ENCODE data around the gene CPEB3.
"Not testable (repeated sequence)": the region's sequence is repeated elsewhere in the genome, so short reads cannot be mapped to it uniquely, and the experiment has no call there.

The CPEB3 gene

DNA sequence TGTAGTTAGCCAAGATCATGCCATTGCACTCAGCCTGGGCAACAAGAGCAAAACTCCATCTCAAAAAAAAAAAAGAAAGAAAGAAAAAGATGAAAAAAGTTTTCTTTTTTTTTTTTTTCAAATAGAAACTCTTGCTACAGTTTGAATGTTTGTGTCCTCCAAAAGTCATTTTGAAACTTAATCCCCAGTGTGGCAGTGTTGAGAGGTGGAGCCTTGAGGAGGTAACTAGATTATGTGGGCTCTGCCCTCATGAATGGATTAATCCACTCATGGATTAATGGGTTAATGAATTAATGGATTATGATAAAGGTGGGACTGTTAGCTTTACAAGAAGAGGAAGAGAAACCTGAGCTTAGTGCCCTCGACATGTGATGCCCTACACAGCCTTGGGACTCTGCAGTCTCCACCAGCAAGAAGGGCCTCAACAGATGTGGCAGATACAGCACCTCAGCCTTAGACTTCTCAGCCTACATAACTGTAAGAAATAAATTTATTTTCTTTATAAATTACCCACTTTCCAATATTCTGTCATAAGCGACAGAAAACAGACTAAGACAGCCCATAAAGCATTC, 25.1 kb downstream of the CPEB3 start:
- DNase-seq = no peak

DNA sequence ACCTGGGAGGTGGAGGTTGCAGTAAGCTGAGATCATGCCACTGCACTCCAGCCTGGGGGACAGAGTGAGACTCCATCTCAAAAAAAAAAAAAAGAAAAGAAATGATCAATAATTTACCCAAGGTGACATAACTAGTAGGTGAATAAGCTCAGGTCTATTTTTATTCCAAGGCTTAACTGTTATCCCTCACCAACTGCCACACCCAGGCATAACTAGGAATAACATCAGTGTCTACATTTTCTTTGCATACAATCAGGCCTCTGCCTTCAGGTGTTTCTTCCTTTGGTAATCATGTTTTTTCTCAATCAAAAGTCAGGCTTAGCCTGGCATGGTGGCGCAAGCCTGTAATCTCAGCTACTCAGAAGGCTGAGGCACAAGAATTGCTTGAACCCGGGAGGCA, 26.6 kb downstream of the CPEB3 start:
- no peak for DNase-seq

DNA sequence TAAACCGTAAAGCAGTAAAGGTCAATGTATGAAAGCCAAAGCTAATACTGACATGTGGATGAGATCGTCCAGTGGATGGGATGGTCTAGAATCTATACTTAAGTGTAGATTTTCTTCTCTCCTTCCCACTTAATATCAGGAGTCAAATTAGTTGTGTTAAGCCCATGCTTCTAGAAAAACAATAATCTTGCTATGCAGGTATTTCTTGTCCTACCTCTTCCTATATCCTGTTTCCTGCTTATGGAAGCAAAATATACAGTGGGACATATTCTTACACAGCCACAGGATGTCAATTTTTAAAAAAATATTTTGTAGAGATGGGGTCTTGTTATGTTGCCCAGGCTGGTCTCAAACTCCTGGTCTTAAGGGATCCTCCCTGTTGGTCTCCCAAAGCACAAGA, 27.5 kb downstream of the CPEB3 start:
- no peak for DNase-seq

DNA sequence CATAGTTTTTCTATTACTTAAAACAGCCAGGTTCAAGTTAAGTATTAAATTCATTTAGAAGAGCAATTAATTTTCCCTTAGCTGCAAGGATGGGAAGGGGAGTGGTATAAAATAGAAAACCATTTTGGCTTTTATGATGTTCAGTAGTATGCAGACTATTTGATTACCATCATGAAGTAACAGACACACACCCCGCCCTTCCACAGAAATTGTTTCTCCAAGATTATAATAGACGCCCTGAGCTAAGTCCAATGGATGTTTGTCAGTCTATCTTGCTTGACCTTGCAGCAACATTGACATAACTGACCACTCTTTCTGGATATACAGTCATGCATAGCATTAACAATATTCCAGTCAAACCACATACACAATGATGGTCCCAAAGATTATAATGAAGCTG, 42.3 kb downstream of the CPEB3 start:
- no peak for DNase-seq

DNA sequence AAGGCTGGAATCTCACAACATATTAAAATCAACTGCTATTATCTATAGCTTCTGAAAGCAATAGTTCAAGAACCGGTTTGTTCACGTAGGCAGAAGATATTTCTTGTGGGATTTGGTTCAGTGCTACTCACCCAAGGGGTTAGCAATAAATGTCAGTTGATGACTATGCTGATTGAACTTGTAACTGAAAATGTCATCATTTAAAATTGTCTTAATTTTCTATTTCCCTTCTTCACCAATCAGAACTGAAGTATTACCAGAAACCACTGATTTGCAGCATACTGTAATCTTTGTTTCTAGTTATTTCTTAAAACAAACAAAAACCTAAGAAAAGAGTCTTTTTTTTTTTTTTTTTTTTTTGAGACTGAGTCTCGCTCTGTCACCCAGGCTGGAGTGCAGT, 46.1 kb downstream of the CPEB3 start:
- DNase-seq = no peak

DNA sequence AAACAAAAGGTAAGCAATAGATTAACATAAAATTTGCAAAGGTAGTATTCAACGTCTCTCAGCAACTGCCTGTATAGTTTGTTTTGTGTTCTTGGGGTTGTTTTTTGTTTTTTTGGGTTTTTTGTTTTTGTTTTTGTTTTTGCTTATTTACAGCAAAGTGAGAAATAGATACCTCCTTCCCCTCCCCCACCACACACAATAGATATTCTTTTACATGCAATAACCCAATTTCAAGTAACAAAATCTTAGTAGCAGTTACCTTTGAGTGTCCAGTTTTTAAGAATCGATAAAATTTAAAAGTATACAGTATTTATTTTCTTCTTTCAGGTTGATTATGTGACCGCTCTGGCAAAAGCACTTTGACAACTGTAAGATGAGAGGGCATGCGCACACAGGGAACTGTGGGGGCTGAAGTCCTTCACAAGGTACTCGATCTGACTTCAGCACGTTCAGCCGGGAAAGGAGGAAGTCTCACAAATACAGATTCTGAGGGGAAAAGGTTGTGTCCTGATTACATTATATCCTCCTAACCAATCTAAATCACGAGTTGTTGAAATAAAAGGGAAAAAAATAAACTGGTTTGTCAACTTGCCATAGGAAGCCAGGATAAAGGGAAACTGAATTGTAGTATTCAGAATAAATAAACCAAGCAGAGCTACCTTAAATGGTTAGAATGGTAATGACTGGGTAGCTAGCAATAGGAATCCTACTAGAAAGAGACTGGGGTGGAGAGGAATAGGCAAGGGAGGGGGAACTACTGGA, 47.8 kb downstream of the CPEB3 start:
- peak; percentile 22 for DNase-seq

DNA sequence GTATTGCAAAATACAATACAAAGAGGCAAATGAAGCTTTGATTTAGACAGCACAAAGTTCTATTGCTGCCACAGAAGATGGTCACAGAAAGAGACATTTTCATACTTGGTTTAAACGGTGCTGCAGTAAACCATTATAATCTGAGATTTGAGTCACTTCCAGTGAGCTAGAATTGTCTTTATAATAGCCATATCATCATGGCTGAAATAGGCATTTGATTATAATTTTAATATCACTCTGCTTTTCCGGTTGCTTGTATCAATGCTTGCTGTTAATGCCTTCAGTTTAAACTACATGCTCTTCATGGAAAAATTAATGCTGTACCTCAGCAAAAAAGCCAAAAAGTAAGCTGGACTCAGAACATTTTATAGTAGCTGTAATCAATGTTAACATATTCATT, 48.5 kb downstream of the CPEB3 start:
- no peak for DNase-seq

DNA sequence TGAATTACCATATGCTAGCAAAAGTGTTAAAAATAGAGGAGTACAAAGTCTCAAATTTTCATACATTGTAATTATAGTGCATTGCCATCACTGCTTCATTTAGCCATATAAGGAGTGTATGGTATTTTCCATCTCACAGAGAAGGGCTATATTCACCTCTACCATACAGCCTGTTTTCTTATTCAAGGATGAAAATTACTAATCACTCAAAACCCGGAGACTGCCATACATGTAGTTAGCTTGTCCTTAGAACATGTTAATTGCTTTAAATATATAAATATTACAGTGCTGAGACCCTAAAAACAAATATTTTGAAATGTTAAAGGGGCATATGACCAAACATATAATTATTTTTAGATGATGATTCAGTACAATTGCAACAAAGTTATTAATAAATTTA, 49.4 kb downstream of the CPEB3 start:
- DNase-seq = no peak

DNA sequence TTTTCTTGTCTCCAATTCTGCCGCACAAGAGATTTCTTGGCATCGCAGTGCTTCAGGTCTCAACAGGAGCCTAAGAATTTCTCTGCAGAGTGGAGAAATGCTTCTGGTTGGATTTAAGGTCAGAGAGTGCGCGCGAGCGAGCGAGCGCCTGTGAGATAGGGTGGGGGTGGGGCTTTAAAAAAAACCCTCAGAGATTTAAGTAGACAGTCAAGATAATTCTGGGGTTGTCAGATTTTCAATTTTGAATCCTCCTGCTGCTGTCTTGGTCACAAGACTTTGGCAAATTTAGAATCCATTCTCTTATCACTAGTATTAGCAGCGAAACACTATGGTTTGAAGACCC, 49.7 kb downstream of the CPEB3 start:
- no peak for DNase-seq

DNA sequence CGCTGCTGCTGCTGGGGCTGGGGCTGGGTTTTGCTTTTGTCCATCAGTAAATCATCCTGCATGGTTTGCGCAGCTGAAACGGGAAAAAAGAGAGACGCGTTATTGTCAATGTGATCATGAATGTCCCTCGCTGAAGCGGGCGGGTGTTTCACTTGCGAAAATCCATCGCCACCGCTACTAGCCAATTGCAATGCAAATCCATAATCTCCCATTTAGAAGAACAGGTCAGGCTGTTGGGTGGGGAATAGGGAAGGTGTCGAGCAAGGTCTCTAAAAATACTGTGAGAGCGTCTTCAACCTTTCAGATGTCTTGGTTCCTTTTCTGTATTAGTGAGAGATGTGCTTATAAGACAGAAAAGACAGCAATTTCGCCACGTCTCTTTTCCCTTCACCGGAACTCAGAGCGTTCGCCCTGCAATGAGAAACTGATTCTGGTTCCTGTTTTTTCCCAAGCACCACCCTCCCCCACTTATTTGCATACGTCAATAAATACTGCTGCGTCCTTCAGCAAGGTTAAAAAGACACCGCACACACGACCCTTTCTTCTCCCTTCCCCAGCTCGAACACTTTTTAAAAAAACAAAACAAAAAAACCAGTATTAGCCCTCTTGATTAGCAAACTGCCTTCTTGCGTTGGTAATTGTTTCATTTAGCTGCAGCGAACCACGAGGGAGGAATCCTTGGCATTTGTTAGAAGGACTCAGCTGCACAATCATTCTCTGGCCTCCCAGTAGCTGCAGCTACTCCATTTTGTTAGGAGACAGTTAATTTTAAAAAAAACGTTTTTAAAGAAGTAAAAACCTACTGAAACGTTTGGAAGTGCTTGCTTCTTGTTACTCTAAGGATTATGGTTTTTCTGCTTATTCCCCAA, 50.4 kb downstream of the CPEB3 start:
- DNase-seq = peak; percentile 69

DNA sequence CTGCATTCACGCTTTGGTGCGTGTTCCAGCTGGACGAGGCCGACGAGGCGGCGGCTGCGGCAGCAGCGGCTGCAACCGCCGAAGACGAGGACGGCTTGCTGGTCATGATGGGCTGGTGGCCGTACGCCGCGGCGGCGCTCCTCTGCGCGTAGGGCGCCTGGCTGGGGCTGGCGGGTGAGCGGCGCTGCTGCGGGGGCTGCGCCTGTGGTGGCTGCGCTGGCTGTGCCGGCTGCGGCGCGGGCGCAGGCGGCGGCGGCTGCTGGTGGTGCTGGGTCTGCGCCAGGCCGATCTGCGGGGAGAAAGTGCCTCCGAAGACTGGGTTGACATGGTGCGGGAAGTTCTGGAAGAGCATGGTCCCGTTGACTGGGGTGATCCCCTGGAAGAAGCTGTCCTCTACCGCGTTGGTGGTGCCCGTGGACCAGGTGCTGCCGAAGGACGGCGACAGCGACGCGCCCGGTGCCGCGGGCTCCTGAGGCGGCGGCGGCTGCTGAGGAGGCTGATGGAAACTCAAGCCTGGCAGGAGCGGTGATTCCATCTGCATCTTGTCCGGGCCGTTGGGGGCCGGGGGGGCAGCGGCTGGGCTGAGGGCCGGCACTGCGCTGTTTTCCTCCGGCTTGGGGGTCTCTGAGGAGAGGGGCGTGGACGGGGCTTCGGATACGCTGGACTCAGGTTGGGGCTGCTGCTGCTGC, 51.1 kb downstream of the CPEB3 start:
- DNase-seq = no peak

DNA sequence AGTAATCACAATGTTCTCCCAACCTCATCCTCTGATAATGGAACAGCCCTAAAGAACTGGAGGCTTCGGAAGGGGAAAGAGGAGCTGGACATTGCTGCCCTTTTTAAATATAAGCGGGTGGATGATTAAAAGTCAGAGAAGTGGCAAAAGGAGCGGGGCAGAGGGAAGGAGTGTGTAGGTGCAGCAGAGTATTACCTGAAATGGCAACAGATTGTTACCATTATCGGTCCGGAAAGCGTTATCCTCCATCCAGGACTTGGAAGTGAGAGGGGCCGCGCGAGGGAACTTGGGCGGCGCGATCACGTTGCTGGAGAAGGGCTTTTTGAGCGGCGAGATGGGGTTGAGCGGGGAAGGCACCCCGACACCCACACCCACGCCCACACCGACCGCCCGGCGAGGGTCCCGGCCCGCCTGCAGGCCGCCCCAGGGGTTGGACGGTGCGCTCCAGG, 51.7 kb downstream of the CPEB3 start:
- DNase-seq = no peak

DNA sequence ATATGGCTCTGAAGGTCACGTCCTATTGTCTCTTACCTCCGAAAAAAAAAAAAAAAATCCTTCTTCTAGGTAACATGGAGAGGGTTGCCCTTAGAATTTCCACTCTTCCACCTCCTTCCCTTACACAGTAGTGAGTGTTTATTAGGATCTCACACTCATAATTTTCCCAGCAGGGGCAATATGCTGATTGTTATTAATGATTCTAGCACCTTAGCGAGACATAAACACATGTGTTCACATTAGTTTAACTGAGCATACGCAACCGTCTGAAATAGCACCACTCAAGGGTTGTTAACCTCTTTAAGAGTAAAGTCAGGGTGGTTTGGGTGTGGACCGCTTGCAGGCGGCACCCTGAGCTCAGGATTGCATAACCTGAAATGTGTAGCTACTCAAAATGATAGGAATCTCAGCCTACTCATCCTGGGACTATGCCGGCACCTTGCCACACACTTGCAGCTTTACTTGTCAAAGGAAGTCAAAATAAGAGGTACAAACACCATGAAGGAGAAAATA, 52.2 kb downstream of the CPEB3 start:
- DNase-seq = no peak

DNA sequence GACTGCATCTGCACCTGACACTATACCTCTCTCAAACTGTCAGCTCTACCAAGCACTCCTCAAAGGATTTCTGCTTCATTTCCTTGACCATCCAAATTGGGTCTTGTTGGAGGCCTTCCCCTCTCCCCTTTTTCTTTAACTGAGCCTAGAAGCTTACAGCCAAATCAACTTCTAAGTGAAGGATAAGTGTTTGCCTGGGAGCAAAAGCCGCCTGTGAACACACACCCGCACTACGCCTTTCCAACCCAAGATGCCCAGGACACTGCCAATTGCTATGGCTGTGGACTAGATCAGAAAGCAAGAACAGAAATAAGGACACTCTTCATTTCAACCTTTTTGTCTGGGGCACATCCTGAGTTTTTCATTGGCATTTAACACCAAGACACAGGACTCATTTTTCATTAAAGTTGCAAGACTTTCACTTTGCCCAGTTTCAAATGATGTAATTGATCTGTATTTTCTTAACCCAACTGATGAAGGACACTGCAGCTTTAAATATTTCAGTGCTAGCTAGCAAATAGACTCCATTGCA, 52.8 kb downstream of the CPEB3 start:
- DNase-seq = no peak

DNA sequence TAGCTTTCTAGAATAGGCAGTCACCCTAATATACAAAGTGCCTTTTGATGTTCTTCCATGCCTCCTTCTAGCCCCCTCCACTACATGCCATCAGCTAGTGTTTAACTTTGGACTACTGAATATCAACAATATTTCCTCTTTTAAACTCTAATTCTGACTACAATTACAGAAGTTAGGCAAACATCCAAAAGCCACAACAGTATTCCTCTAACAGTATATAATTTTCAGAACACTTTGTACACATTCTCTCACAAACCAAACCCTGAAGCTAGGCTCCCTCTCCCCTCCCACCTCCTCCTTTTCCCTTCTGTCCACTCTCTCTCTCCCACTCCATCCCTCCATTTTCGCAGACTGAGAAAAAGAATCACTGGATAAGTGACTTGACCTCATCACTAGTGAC, 59.7 kb downstream of the CPEB3 start:
- DNase-seq = no peak

DNA sequence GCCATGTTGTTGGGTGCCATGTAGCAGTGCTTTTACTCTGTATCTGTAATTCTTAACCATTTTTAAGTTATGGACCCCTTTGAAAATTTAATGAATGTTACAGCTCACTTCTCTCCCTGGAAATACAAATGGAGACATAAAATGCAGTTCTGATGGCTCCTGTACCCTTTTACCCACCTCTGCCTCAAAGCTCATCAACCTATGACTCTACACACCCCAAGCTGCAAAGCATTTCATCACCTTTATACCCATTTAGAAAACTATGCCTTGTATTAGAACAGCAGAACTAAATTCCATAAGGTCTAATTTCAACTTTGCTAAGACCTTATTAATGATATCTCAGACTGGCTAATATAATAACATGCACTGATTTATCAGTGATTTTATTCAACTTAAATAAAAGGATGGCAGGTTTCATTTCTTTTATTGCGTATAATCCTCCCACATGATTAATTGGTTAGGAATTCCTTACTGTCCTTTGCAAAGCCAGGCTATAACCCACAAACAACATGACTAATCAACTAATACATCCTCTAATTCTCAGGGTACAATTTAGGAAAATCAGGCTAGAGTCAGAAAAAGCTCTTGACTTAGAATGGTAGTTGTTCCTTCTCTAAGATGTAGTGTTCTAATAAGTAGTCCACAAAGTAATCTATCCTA, 68.1 kb downstream of the CPEB3 start:
- no peak for DNase-seq

DNA sequence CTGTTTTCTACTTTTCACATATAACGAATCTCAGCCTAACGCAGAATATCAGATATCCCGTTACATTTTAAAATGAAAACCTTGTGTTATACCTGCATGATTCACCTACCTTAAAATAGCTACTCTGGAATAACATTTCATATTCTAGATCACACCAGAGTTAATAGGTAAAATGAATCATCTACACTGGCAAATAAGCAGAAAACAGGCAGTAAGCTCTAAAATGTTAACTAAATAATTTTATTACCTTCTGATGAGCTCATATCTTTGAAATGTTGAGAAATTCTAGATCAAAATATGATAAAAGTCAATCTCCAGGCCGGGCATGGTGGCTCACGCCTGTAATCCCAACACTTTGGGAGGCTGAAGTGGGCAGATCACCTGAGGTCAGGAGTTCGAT, 71.3 kb downstream of the CPEB3 start:
- no peak for DNase-seq

DNA sequence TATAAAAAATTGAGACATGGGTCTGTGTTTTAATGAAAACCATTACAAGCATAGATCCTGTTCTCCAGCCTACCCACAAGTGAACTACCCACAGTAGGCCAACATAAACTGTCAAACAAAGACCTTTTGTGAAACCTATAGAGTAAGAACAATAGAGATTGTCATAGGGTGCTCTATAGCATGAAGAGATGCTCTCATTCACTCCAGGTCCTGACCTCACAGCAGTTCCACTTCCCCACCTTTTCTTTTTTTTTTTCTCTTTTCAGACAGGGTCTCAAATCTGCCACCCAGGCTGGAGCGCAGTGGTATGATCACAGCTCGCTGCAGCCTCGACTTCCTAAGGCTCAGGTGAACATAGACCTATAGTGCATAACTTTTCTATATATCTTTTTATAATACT, 72.3 kb downstream of the CPEB3 start:
- no peak for DNase-seq

DNA sequence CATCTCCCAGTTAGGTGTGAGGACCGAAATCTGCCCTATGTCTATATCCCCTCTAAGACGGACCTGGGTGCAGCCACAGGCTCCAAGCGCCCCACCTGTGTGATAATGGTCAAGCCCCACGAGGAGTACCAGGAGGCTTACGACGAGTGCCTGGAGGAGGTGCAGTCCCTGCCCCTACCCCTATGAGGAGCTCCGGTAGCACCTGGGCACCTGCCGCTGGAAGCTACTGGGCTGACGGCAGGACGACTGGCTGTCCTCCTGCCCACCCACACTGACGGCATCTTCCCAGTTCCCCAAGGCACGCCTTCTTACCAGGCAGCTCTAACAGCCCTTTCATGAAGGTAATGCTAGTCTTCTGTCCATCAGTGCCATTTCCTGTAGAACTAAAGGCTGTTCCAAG, 74.3 kb downstream of the CPEB3 start:
- not testable (repeated sequence) for DNase-seq

DNA sequence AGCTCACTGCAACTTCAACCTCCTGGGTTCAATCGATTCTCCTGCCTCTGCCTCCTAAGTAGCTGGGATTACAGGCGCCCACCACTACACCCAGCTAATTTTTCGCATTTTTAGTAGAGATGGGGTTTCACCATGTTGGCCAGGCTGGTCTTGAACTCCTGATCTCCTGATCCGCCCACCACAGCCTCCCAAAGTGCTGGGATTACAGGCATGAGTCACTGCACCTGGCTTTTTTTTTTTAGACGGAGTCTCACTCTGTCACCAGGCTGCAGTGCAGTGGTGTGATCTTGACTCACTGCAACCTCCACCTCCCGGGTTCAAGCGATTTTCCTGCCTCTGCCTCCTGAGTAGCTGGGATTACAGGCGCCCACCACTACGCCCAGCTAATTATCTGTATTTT, 75.7 kb downstream of the CPEB3 start:
- not testable (repeated sequence) for DNase-seq

DNA sequence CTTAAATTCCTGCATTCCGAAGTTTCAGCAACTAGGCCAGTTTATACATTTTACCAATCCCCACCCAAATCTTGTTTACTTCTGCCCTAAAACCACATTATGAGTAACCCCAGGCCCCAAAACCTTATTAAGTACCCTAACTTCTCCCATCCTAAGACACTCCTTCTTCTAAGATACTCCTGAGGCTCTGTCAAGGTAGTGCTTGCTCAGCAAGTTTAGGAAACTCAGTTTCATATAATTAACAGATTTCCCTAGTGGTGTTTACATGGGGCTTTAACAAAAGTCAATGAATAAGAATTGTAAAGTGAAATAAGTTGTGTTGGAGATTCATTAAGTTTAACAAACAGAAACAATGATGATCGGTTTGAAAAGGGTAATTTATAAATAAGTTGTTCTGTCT, 77.8 kb downstream of the CPEB3 start:
- no peak for DNase-seq

DNA sequence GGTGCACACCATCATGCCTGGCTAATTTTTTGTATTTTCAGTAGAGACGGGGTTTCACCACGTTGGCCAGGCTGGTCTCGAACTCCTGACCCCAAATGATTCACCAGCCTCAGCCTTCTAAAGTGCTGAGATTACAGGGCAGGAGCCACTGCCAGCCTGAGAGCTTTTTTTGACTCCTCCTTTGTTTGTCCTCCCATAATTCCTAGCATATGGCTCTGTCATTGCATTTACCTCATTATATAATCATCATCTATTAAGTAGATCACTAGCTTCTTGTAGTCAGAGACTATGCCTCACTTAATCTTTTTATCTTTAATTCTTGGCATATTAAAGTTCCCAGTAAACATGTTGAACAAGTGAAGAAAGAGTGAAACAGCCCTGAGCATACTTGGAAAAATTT, 82.1 kb downstream of the CPEB3 start:
- DNase-seq = no peak

Measured in amniotic stem cell (primary cell).